GM23248 (cell line): Measurements from ENCODE around the gene FOSL2. TPM values are rescaled to one million over a fixed set of nuclear protein-coding genes. Genes with fewer than 3 reads are reported as not detected.

Experiments used
- DNase-seq: peaks from one replicate; pipeline ENCODE4 v3.0.0-alpha.2; 2015
- H2AFZ ChIP-seq: fragments of 200-600 bp; sonication (generic); 2 replicates; pipeline ENCODE4 v1.6.1; 2016; ENCODE audit warnings: antibody characterized with exemption
- H3F3A ChIP-seq: fragments of 200-600 bp; sonication (generic); 2 replicates; pipeline ENCODE4 v1.6.1; 2016; ENCODE audit warnings: mild to moderate bottlenecking, antibody characterized with exemption, mixed run types; ENCODE audit not compliant: insufficient read depth
- H3K27ac ChIP-seq: fragments of 200-600 bp; sonication (generic); 2 replicates; pipeline ENCODE4 v1.5.1; 2016; ENCODE audit warnings: mild to moderate bottlenecking
- H3K27me3 ChIP-seq: fragments of 200-600 bp; sonication (generic); replicated peaks from 2 replicates; pipeline ENCODE4 v1.6.1; 2016; ENCODE audit warnings: mild to moderate bottlenecking; ENCODE audit not compliant: insufficient read depth
- H3K36me3 ChIP-seq: fragments of 200-600 bp; sonication (generic); 2 replicates; pipeline ENCODE4 v1.6.1; 2016; ENCODE audit warnings: low read depth, mild to moderate bottlenecking
- H3K4me1 ChIP-seq: fragments of 200-600 bp; sonication (generic); 2 replicates; pipeline ENCODE4 v1.6.1; 2016; ENCODE audit warnings: mild to moderate bottlenecking; ENCODE audit not compliant: insufficient read depth
- H3K4me2 ChIP-seq: fragments of 200-600 bp; sonication (generic); one replicate; pipeline ENCODE4 v1.6.1; 2016; ENCODE audit warnings: mild to moderate bottlenecking; ENCODE audit not compliant: unreplicated experiment
- H3K4me3 ChIP-seq: fragments of 200-600 bp; sonication (generic); 2 replicates; pipeline ENCODE4 v1.5.1; 2016; ENCODE audit warnings: mild to moderate bottlenecking
- H3K79me2 ChIP-seq: fragments of 200-600 bp; sonication (generic); 2 replicates; pipeline ENCODE4 v1.6.1; 2016; ENCODE audit warnings: mild to moderate bottlenecking; ENCODE audit not compliant: insufficient read depth
- H3K9ac ChIP-seq: fragments of 200-600 bp; sonication (generic); 2 replicates; pipeline ENCODE4 v1.6.1; 2016; ENCODE audit warnings: mild to moderate bottlenecking
- H3K9me2 ChIP-seq: fragments of 200-600 bp; sonication (generic); 2 replicates; pipeline ENCODE4 v1.6.1; 2016; ENCODE audit warnings: mixed run types, mild to moderate bottlenecking, moderate library complexity; ENCODE audit not compliant: insufficient read depth
- H3K9me3 ChIP-seq: fragments of 200-600 bp; sonication (generic); one replicate; pipeline ENCODE4 v1.6.1; 2017; ENCODE audit warnings: low read depth
- H4K20me1 ChIP-seq: fragments of 200-600 bp; sonication (generic); 2 replicates; pipeline ENCODE4 v1.6.0; 2016; ENCODE audit not compliant: insufficient read depth
- EZH2 ChIP-seq: fragments of 200-600 bp; sonication (generic); IDR thresholded peaks from 2 replicates; pipeline ENCODE4 v1.6.1; 2018; ENCODE audit warnings: antibody characterized with exemption, mild to moderate bottlenecking; ENCODE audit not compliant: insufficient read depth, poor library complexity, severe bottlenecking
- EZH2phosphoT487 ChIP-seq: fragments of 200-600 bp; sonication (generic); IDR thresholded peaks from 2 replicates; pipeline ENCODE4 v1.6.1; 2018; ENCODE audit warnings: antibody characterized with exemption, moderate library complexity, mild to moderate bottlenecking, low read depth; ENCODE audit not compliant: insufficient read depth
- WGBS, 2 experiments: methylation state at CpG; one replicate each; pipeline ENCODE4 v1.1.6; 2015 to 2017; ENCODE audit warnings: low lambda C conversion rate in 2 of 2, low coverage in 1 of 2; ENCODE audit errors: missing lambda C conversion rate in 2 of 2; 5-methylcytosine and 5-hydroxymethylcytosine counted together
- in situ Hi-C: fragments of 300-500 bp; cut with MboI; formaldehyde crosslinking; loops from 2 replicates; pipeline ENCODE4 v1.15.0; 2020
- polyA plus RNA-seq: library from polyadenylated mRNA; unstranded; fragments of >200 nt; fragmentation: Nextera tagmentation; extraction: Ambion mirVana; gene quantifications from 2 replicates; pipeline ENCODE4 v1.2.1, GENCODE V29; 2016
- total RNA-seq: library from RNA; depleted of rRNA; stranded (reverse); fragments of >200 nt; shearing (Covaris generic); gene quantifications from 2 replicates; pipeline ENCODE4 v1.2.3, GENCODE V29; 2014

FOSL2 gene
- total and polyA plus RNA-seq, 2 experiments from 2014 or later, result 42.4 to 78.0 TPM

DNA sequence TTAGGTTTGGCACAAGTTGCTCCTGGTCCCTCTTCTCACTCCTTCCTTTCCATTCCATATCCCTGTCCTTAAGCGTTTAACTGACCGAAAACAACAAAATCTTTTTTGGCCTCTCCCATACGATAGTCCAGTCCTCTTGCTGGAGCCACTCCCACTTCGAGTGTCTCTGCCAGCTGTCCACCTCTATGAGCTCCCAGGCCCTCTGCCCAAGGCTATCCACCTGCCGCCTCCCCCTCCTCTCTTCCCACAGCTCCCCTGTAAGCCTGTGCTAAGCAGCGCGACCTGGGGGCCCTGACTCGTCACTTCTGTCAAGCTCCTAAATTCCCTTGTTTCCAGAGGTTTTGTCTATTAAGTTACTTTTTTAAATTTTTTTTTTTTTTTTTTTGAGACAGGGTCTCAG is 47.0 kb upstream of the FOSL2 start:
- Histone ChIP-seq H3K9me3 (no peaks in the 10 kb centered on the region), H3K9me2 (no peaks in the 10 kb centered on the region), H3K36me3 (no peaks in the 10 kb centered on the region), H3F3A (peaks cover 17% of the 10 kb centered on the region), H3K4me3 (no peak overlapping the region), H3K4me2 (no peak overlapping the region), H2AFZ (no peak overlapping the region), H3K27me3 (no peaks in the 10 kb centered on the region), H4K20me1 (no peaks in the 10 kb centered on the region), H3K9ac (no peak overlapping the region), H3K27ac (no peak overlapping the region), H3K79me2 (no peaks in the 10 kb centered on the region), H3K4me1 (peaks cover 24% of the 10 kb centered on the region)
- no peak for TF ChIP-seq EZH2
- no peak for TF ChIP-seq EZH2phosphoT487
- DNase-seq, result no peak
- 91 to 93% methylated on average over 8 of the region's 8 CpGs for WGBS, 2 experiments
- in situ Hi-C loops, result no loop called here

DNA sequence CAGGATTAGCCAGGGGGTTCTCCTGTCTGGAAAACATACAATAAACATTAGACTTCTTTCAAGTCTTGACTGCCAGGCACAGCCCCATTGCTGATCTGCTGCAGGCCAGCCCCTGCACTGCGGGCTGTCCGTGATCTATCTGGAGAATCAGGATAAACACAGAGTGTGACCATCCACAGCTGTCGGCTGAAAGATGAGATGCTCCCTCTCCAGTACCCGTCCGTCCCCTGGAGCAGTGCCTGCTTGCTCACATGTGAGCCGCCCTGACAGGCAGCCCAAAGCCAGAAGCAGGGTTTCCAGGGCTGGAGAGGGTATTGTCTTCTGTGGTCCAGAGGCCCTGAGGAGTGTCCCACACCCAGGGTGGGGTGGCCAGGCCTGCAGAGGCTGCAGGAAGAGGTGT is 46.1 kb upstream of the FOSL2 start:
- TF ChIP-seq EZH2 (no peak), EZH2phosphoT487 (no peak)
- Histone ChIP-seq H3K27me3 (no peaks in the 10 kb centered on the region), H3K27ac (no peak overlapping the region), H3K9me2 (no peaks in the 10 kb centered on the region), H3K9me3 (no peaks in the 10 kb centered on the region), H2AFZ (no peak overlapping the region), H3K9ac (no peak overlapping the region), H3K4me2 (no peak overlapping the region), H3F3A (peaks cover 14% of the 10 kb centered on the region), H3K4me1 (peaks cover 19% of the 10 kb centered on the region), H3K36me3 (no peaks in the 10 kb centered on the region), H3K79me2 (no peaks in the 10 kb centered on the region), H3K4me3 (no peak overlapping the region), H4K20me1 (no peaks in the 10 kb centered on the region)
- in situ Hi-C loops, result no loop called here
- DNase-seq, result no peak
- WGBS, 2 experiments, result 39 to 54% methylated on average over 6 of the region's 6 CpGs

- peaks cover 13% of the 10 kb centered on the region for H3K4me1 ChIP-seq
- no peak overlapping the region for H3K9ac ChIP-seq
- no peaks in the 10 kb centered on the region for H3K9me3 ChIP-seq
- TF ChIP-seq EZH2phosphoT487 (no peak), EZH2 (no peak)
- H4K20me1 ChIP-seq, result no peaks in the 10 kb centered on the region
- no peak overlapping the region for H3K27ac ChIP-seq
- DNase-seq, result no peak
- H3K79me2 ChIP-seq, result no peaks in the 10 kb centered on the region
- no peak overlapping the region for H3K4me2 ChIP-seq
- WGBS, 2 experiments, result 78 to 79% methylated on average over 6 of the region's 6 CpGs
- no peaks in the 10 kb centered on the region for H3K9me2 ChIP-seq
- H3K36me3 ChIP-seq, result no peaks in the 10 kb centered on the region
- no peak overlapping the region for H3K4me3 ChIP-seq
- in situ Hi-C loops, result no loop called here
- peaks cover 8% of the 10 kb centered on the region for H3F3A ChIP-seq
- H2AFZ ChIP-seq, result no peak overlapping the region
- H3K27me3 ChIP-seq, result no peaks in the 10 kb centered on the region
Observed at GRCh38 chr2:28347193-28347592, 45.5 kb upstream of the FOSL2 start.

DNA sequence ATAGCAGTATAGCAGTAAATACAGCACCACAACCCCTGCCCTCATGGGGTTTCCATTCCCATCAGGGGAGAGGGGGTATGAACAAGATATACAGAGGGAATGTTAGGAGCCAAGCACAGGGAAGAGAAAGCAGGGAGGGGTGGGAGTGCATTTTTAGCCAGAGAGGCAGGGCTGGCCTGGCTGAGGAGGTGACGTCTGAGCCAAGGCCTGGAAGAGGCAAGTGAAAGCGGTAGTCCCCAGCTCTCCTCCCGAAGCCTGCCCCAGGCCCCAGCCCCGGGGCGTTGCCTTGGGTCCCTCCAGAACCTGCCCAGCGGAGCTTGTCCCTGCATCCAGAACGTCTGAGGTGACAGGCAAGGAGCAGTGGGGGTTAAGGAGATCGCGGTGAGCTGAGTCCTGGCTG is 45.1 kb upstream of the FOSL2 start:
- Histone ChIP-seq H3K27me3 (no peaks in the 10 kb centered on the region), H3K79me2 (no peaks in the 10 kb centered on the region), H2AFZ (no peak overlapping the region), H3K4me2 (no peak overlapping the region), H3K9me3 (no peaks in the 10 kb centered on the region), H3F3A (peaks cover 4% of the 10 kb centered on the region), H4K20me1 (no peaks in the 10 kb centered on the region), H3K4me3 (no peak overlapping the region), H3K36me3 (no peaks in the 10 kb centered on the region), H3K27ac (no peak overlapping the region), H3K9me2 (no peaks in the 10 kb centered on the region), H3K9ac (no peak overlapping the region), H3K4me1 (peaks cover 9% of the 10 kb centered on the region)
- in situ Hi-C loops, result no loop called here
- no peak for TF ChIP-seq EZH2phosphoT487
- TF ChIP-seq EZH2, result no peak
- WGBS, 2 experiments, result 52 to 57% methylated on average over 9 of the region's 9 CpGs
- no peak for DNase-seq

DNA sequence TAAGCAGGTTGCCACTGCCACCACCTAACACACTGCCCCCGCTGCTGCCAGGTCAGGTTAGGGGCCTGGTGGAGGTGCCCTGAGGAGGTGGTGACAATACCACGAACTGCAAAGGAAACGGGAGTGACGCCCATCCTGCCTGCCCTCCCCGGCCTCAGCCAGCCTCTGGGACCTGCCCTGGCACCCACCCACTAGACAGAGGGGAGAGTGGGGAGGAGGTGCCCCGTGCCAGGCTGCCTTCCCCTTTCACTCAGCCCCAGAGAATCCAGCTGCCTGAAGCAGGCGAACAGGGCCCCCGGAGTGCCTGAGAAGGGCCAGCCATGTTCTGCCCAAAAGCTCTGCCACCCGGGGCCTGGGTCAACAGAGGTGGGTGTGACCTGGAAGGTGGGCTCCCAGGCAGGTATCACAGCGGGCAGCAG is 44.5 kb upstream of the FOSL2 start:
- H3K4me2 ChIP-seq, result no peak overlapping the region
- in situ Hi-C loops, result no loop called here
- H3K27ac ChIP-seq, result no peak overlapping the region
- H3K9ac ChIP-seq, result no peak overlapping the region
- no peaks in the 10 kb centered on the region for H3F3A ChIP-seq
- no peaks in the 10 kb centered on the region for H3K9me3 ChIP-seq
- H3K27me3 ChIP-seq, result no peaks in the 10 kb centered on the region
- H3K36me3 ChIP-seq, result no peaks in the 10 kb centered on the region
- H3K79me2 ChIP-seq, result no peaks in the 10 kb centered on the region
- DNase-seq, result no peak
- no peak overlapping the region for H3K4me3 ChIP-seq
- 89 to 93% methylated on average over 9 to 10 of the region's 10 CpGs for WGBS, 2 experiments
- peaks cover 3% of the 10 kb centered on the region for H3K4me1 ChIP-seq
- H2AFZ ChIP-seq, result no peak overlapping the region
- H4K20me1 ChIP-seq, result no peaks in the 10 kb centered on the region
- TF ChIP-seq EZH2 (no peak), EZH2phosphoT487 (no peak)
- H3K9me2 ChIP-seq, result no peaks in the 10 kb centered on the region
